Measurements from ENCODE around the gene RBM33.

Gene RBM33

DNA sequence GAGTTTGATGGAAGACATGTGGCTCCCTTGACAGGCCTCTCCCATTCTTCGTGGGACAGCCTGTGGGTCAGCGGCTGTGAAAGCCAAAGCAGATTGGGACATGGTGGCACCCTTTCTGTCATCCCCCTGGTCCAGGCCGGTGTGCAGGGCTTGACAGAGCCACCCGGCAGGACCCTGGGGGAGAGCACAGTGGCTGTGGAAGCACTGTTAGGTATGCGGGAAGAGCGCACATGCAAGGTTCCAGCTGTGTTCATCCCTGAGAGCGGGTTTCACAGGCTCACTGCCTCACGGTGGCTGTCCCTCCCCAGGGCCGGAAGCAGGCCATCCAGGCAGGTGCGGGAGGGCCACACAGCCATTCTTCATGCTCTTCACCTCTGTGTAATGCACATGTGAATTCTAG, 138.0 kb downstream of the RBM33 start:
- H3K36me3 ChIP-seq (ENCODE audit: control insufficient read depth in 4 of 4, insufficient read depth in 4 of 4, low read length in 3 of 4), result peaks cover 0 to 54% (median 31%) of the 10 kb centered on the region in 4 experiments
- ChIA-PET POLR2A (no interaction called here), CTCF (no interaction called here)
- H3K4me1 ChIP-seq (ENCODE audit: control extremely low read depth in 1 of 4, control insufficient read depth in 4 of 4, insufficient read depth in 4 of 4, low read length in 3 of 4), result peaks cover 0 to 7% (median 7%) of the 10 kb centered on the region in 4 experiments
- H3K9me3 ChIP-seq (ENCODE audit: control extremely low read depth in 1 of 5, control insufficient read depth in 4 of 5, insufficient read depth in 2 of 5, low read depth in 1 of 5, low read length in 4 of 5), result no peaks in the 10 kb centered on the region
- H3K27ac ChIP-seq (ENCODE audit: insufficient read depth in 1 of 2, low read depth in 1 of 2, low read length in 2 of 2, poor library complexity in 1 of 2, severe bottlenecking in 2 of 2), result no peak overlapping the region
- H3K27me3 ChIP-seq (replicated peaks in 2 of 5; ENCODE audit: control insufficient read depth in 4 of 5, insufficient read depth in 5 of 5, low read length in 4 of 5), result peaks cover 0 to 22% (median 6%) of the 10 kb centered on the region in 5 experiments
- DNase-seq, result no peak
- no peak overlapping the region for H3K4me3 ChIP-seq (ENCODE audit: control insufficient read depth in 1 of 7, extremely low read depth in 1 of 7, insufficient read depth in 4 of 7, low read depth in 2 of 7, low read length in 6 of 7)
- 97% methylated on average over 10 of the region's 10 CpGs for WGBS (ENCODE audit: insufficient coverage)

DNA sequence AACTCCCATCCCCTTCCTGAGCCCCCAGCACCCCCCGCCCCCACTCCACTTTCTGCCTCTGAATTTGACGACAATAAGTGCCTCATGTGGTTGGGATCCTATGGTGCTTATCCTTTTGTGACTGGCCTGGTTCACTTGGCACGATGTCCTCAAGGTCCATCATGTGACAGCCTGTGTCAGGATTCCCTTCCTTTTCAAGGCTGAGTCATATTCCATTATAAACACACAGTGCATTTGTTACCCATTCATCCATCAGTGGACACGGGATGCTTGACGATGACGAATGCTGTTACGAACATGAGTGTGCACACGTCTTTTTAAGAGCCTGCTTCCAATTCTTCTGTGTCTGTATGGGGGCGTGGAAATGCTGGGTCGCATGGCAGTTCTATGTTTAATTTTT, 141.1 kb downstream of the RBM33 start:
- ChIA-PET CTCF (no interaction called here), POLR2A (no interaction called here)
- Histone ChIP-seq H3K36me3 (ENCODE audit: control insufficient read depth in 4 of 4, insufficient read depth in 4 of 4, low read length in 3 of 4) (peaks cover 0 to 28% (median 18%) of the 10 kb centered on the region in 4 experiments), H3K4me3 (ENCODE audit: control insufficient read depth in 1 of 7, extremely low read depth in 1 of 7, insufficient read depth in 4 of 7, low read depth in 2 of 7, low read length in 6 of 7) (no peak overlapping the region), H3K27ac (ENCODE audit: insufficient read depth in 1 of 2, low read depth in 1 of 2, low read length in 2 of 2, poor library complexity in 1 of 2, severe bottlenecking in 2 of 2) (no peak overlapping the region), H3K9me3 (ENCODE audit: control extremely low read depth in 1 of 5, control insufficient read depth in 4 of 5, insufficient read depth in 2 of 5, low read depth in 1 of 5, low read length in 4 of 5) (no peaks in the 10 kb centered on the region), H3K4me1 (ENCODE audit: control extremely low read depth in 1 of 4, control insufficient read depth in 4 of 4, insufficient read depth in 4 of 4, low read length in 3 of 4) (peaks cover 0 to 10% (median 10%) of the 10 kb centered on the region in 4 experiments), H3K27me3 (replicated peaks in 2 of 5; ENCODE audit: control insufficient read depth in 4 of 5, insufficient read depth in 5 of 5, low read length in 4 of 5) (peaks cover 0 to 47% (median 9%) of the 10 kb centered on the region in 5 experiments)
- no peak for DNase-seq
- WGBS (ENCODE audit: insufficient coverage), result 92% methylated on average over 6 of the region's 10 CpGs

DNA sequence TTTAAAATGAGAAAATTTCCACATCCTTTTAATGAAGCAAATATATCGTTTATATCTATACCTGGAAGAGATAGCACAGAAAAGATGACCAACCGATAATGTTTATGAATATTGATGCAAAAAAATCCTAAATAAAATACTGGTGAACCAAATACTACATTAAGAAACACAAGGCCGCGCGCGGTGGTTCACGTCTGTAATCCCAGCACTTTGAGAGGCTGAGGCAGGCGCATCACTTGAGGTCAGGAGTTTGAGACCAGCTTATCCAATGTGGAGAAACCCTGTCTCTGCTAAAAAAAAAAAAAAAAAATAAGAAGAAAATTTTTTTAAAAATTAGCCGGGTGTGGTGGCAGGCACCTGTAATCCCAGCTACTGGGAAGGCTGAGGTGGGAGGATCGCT, 142.0 kb downstream of the RBM33 start:
- Histone ChIP-seq H3K36me3 (ENCODE audit: control insufficient read depth in 4 of 4, insufficient read depth in 4 of 4, low read length in 3 of 4) (peaks cover 0 to 19% (median 10%) of the 10 kb centered on the region in 4 experiments), H3K4me3 (ENCODE audit: control insufficient read depth in 1 of 7, extremely low read depth in 1 of 7, insufficient read depth in 4 of 7, low read depth in 2 of 7, low read length in 6 of 7) (no peak overlapping the region), H3K9me3 (ENCODE audit: control extremely low read depth in 1 of 5, control insufficient read depth in 4 of 5, insufficient read depth in 2 of 5, low read depth in 1 of 5, low read length in 4 of 5) (no peaks in the 10 kb centered on the region), H3K4me1 (ENCODE audit: control extremely low read depth in 1 of 4, control insufficient read depth in 4 of 4, insufficient read depth in 4 of 4, low read length in 3 of 4) (peaks cover 0 to 10% (median 10%) of the 10 kb centered on the region in 4 experiments), H3K27ac (ENCODE audit: insufficient read depth in 1 of 2, low read depth in 1 of 2, low read length in 2 of 2, poor library complexity in 1 of 2, severe bottlenecking in 2 of 2) (no peak overlapping the region), H3K27me3 (replicated peaks in 2 of 5; ENCODE audit: control insufficient read depth in 4 of 5, insufficient read depth in 5 of 5, low read length in 4 of 5) (peaks cover 0 to 54% (median 11%) of the 10 kb centered on the region in 5 experiments)
- DNase-seq, result no peak
- CTCF ChIA-PET, result no interaction called here
- 89% methylated on average over 3 of the region's 10 CpGs for WGBS (ENCODE audit: insufficient coverage)
- POLR2A ChIA-PET, result no interaction called here

DNA sequence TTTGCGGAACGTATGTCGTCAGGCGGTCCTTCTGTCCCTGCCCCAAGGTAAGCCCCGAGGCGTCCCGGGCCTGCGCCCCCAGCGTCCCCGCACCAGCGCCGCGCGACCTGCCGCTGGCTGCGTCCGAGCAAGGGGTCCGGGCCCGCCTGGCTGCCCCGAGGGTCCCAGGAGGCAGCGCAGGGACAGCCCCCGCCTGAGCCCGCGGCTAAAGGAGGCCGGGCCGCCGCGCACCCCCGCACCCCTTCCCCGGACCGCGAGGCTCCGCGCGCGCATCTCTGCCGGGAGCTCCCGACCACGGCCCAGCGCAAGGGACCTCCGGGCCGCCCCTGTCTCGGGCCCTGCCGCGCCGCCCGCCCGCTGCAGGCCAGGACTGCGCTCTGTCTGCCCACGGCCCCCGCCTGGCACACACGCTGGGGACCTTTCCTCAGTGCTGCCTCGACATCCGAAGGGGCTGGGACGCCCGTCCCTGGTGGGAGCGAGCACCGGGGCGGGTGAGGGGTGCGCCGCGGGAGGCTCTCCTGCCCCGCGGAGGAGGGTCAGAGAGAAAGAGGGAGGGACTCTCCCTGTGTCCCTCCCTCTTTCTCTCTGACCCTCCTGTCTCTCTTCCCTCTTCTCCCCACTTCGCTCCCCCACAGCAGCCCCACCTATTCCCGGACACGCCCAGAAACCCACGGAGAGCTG, 142.8 kb downstream of the RBM33 start:
- no peak overlapping the region for H3K27ac ChIP-seq (ENCODE audit: insufficient read depth in 1 of 2, low read depth in 1 of 2, low read length in 2 of 2, poor library complexity in 1 of 2, severe bottlenecking in 2 of 2)
- CTCF ChIA-PET, result no interaction called here
- H3K4me3 ChIP-seq (ENCODE audit: control insufficient read depth in 1 of 7, extremely low read depth in 1 of 7, insufficient read depth in 4 of 7, low read depth in 2 of 7, low read length in 6 of 7), result peak overlapping the region in 6 of 7 experiments; percentile 6 to 66 (median 40)
- peaks cover 0 to 10% (median 10%) of the 10 kb centered on the region in 4 experiments for H3K4me1 ChIP-seq (ENCODE audit: control extremely low read depth in 1 of 4, control insufficient read depth in 4 of 4, insufficient read depth in 4 of 4, low read length in 3 of 4)
- peaks cover 0 to 58% (median 11%) of the 10 kb centered on the region in 5 experiments for H3K27me3 ChIP-seq (replicated peaks in 2 of 5; ENCODE audit: control insufficient read depth in 4 of 5, insufficient read depth in 5 of 5, low read length in 4 of 5)
- H3K9me3 ChIP-seq (ENCODE audit: control extremely low read depth in 1 of 5, control insufficient read depth in 4 of 5, insufficient read depth in 2 of 5, low read depth in 1 of 5, low read length in 4 of 5), result no peaks in the 10 kb centered on the region
- peak in 1 of 3 donors; percentile 30 for DNase-seq
- POLR2A ChIA-PET, result no interaction called here
- WGBS (ENCODE audit: insufficient coverage), result 3% methylated on average over 45 of the region's 68 CpGs
- peaks cover 0 to 12% (median 6%) of the 10 kb centered on the region in 4 experiments for H3K36me3 ChIP-seq (ENCODE audit: control insufficient read depth in 4 of 4, insufficient read depth in 4 of 4, low read length in 3 of 4)

DNA sequence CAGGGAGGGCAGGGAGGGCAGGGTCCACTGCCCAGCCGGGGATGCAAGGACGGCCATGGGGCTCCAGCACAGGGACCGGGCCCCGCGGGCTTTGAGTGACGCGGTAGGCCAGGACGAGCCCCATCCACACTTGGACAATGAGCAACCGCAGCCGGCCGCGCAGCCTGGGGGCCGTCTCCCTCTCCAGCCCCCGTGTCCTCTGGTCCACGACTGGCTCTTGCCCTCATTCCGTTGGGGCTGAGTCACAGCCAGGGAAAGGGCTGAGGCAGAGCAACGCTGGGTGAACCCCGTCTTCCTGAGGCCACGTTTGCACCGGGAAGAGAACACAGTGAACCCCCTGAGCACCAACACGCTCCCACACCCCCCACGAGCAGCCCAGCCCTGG, 144.1 kb downstream of the RBM33 start:
- 95% methylated on average over 21 of the region's 22 CpGs for WGBS (ENCODE audit: insufficient coverage)
- ChIA-PET POLR2A (no interaction called here), CTCF (interaction anchor here (1.9 kb wide), 1 partner anchor 190 kb away, joined by 5 read pairs; no protein-coding TSS in a partner anchor)
- no peak overlapping the region for H3K4me3 ChIP-seq (ENCODE audit: control insufficient read depth in 1 of 7, extremely low read depth in 1 of 7, insufficient read depth in 4 of 7, low read depth in 2 of 7, low read length in 6 of 7)
- H3K9me3 ChIP-seq (ENCODE audit: control extremely low read depth in 1 of 5, control insufficient read depth in 4 of 5, insufficient read depth in 2 of 5, low read depth in 1 of 5, low read length in 4 of 5), result no peaks in the 10 kb centered on the region
- DNase-seq, result no peak
- peaks cover 0 to 6% (median under 1%) of the 10 kb centered on the region in 4 experiments for H3K36me3 ChIP-seq (ENCODE audit: control insufficient read depth in 4 of 4, insufficient read depth in 4 of 4, low read length in 3 of 4)
- H3K4me1 ChIP-seq (ENCODE audit: control extremely low read depth in 1 of 4, control insufficient read depth in 4 of 4, insufficient read depth in 4 of 4, low read length in 3 of 4), result peaks cover 0 to 10% (median 10%) of the 10 kb centered on the region in 4 experiments
- peaks cover 0 to 58% (median 11%) of the 10 kb centered on the region in 5 experiments for H3K27me3 ChIP-seq (replicated peaks in 2 of 5; ENCODE audit: control insufficient read depth in 4 of 5, insufficient read depth in 5 of 5, low read length in 4 of 5)
- H3K27ac ChIP-seq (ENCODE audit: insufficient read depth in 1 of 2, low read depth in 1 of 2, low read length in 2 of 2, poor library complexity in 1 of 2, severe bottlenecking in 2 of 2), result no peak overlapping the region

DNA sequence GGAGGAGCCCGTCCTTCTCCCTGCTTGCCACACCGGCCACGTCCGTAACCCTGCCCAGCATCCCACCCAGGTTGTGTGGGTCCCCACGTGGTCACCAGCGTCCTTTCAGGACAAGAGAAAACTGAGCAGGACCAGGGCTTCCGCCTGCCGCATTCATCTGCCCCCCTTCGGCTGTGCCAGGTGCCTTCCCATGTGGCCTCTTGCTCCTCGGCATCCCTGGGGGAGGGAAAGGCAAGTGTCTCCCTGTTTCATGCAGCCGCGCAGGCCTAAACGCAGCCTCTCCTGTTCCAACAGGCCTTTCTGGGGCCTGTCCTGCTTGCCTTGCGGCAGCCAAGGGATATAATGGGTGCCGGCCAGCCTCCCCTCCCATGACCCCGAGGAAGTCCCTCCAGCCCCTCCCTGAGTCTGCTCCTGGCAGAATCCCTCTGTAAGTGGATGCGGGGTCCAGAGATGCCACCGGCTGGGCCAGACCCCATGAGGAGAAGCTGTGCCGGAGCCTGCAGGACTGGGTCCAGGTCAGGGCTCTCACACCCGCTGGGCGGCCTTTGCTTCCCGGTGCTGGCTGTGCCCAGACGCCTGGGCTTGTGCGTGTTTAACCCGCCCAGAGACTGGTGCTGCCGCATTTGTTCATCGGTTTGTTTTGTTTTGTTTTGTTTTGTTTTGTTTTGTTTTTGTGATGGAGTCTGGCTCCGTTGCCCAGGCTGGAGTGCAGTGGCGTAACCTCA, 144.7 kb downstream of the RBM33 start:
- CTCF ChIA-PET, result interaction anchor here (1.5 to 1.9 kb wide), 2 partner anchors 10 to 191 kb away, joined by 5 read pairs; no protein-coding TSS in a partner anchor
- WGBS (ENCODE audit: insufficient coverage), result 91% methylated on average over 24 of the region's 29 CpGs
- Histone ChIP-seq H3K9me3 (ENCODE audit: control extremely low read depth in 1 of 5, control insufficient read depth in 4 of 5, insufficient read depth in 2 of 5, low read depth in 1 of 5, low read length in 4 of 5) (no peaks in the 10 kb centered on the region), H3K27ac (ENCODE audit: insufficient read depth in 1 of 2, low read depth in 1 of 2, low read length in 2 of 2, poor library complexity in 1 of 2, severe bottlenecking in 2 of 2) (no peak overlapping the region), H3K27me3 (replicated peaks in 2 of 5; ENCODE audit: control insufficient read depth in 4 of 5, insufficient read depth in 5 of 5, low read length in 4 of 5) (peaks cover 0 to 58% (median 11%) of the 10 kb centered on the region in 5 experiments), H3K4me3 (ENCODE audit: control insufficient read depth in 1 of 7, extremely low read depth in 1 of 7, insufficient read depth in 4 of 7, low read depth in 2 of 7, low read length in 6 of 7) (no peak overlapping the region), H3K36me3 (ENCODE audit: control insufficient read depth in 4 of 4, insufficient read depth in 4 of 4, low read length in 3 of 4) (peaks cover 0 to 3% (median under 1%) of the 10 kb centered on the region in 4 experiments), H3K4me1 (ENCODE audit: control extremely low read depth in 1 of 4, control insufficient read depth in 4 of 4, insufficient read depth in 4 of 4, low read length in 3 of 4) (peaks cover 0 to 10% (median 10%) of the 10 kb centered on the region in 4 experiments)
- POLR2A ChIA-PET, result no interaction called here
- DNase-seq, result no peak

DNA sequence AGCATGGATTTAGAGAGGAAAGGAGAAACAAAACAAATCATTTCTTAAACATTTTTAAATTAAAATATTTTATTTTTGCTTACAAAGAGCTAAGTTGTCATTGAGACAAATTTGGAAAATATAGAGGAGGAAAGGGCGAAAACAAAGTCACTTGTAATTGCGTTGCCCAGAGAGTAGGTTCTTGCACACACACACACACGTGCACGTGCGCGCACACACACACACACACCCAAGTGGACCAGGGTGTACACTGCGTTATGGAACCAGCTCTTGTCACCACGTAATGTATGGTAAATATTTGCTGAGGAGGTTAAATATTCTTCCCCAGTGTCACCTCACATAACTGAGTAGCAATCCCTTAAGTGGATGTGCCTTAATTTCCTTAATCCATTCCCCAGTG, 146.2 kb downstream of the RBM33 start:
- no CpG with 5 or more reads among the region's 8 CpGs for WGBS (ENCODE audit: insufficient coverage)
- no peak for DNase-seq
- Histone ChIP-seq H3K36me3 (ENCODE audit: control insufficient read depth in 4 of 4, insufficient read depth in 4 of 4, low read length in 3 of 4) (no peaks in the 10 kb centered on the region), H3K4me3 (ENCODE audit: control insufficient read depth in 1 of 7, extremely low read depth in 1 of 7, insufficient read depth in 4 of 7, low read depth in 2 of 7, low read length in 6 of 7) (no peak overlapping the region), H3K9me3 (ENCODE audit: control extremely low read depth in 1 of 5, control insufficient read depth in 4 of 5, insufficient read depth in 2 of 5, low read depth in 1 of 5, low read length in 4 of 5) (no peaks in the 10 kb centered on the region), H3K4me1 (ENCODE audit: control extremely low read depth in 1 of 4, control insufficient read depth in 4 of 4, insufficient read depth in 4 of 4, low read length in 3 of 4) (peaks cover 0 to 10% (median 10%) of the 10 kb centered on the region in 4 experiments), H3K27me3 (replicated peaks in 2 of 5; ENCODE audit: control insufficient read depth in 4 of 5, insufficient read depth in 5 of 5, low read length in 4 of 5) (peaks cover 0 to 67% (median 11%) of the 10 kb centered on the region in 5 experiments), H3K27ac (ENCODE audit: insufficient read depth in 1 of 2, low read depth in 1 of 2, low read length in 2 of 2, poor library complexity in 1 of 2, severe bottlenecking in 2 of 2) (no peak overlapping the region)
- ChIA-PET POLR2A (no interaction called here), CTCF (interaction anchor here (1.1 to 1.9 kb wide), 3 partner anchors 8 to 192 kb away, joined by 3 to 5 read pairs (median 5); no protein-coding TSS in a partner anchor)

Measured in common myeloid progenitor, CD34-positive (primary cell).